Endothelial cell of umbilical vein (primary cell): ENCODE results near the gene ZHX3. TPM values are rescaled to one million over a fixed set of nuclear protein-coding genes. Genes with fewer than 3 reads are reported as not detected.

Experiments used
- BruUV-seq: library from RNA; stranded (reverse); fragments of 400-500 nt; replicated peaks from 2 replicates; lab custom pipeline; 2021; lab: Mats Ljungman, UMichigan
- CTCF ChIA-PET: fragments of 300-600, 350-600 bp; sonication (Branson Sonifier 250); formaldehyde crosslinking; loops from one replicate; lab custom pipeline; 2021; ENCODE audit warnings: antibody characterized with exemption, inconsistent platforms; lab: Charles Lee
- POLR2A ChIA-PET: fragments of 300-600, 350-600 bp; sonication (Branson Sonifier 250); formaldehyde crosslinking; loops from one replicate; lab custom pipeline; 2021; ENCODE audit warnings: antibody characterized with exemption, inconsistent platforms; lab: Charles Lee
- DNase-seq: peaks from one replicate; pipeline ENCODE4 v3.0.0-alpha.2; 2011; ENCODE audit warnings: low read depth, low spot score
- FAIRE-seq: peaks from 2 replicates; lab custom pipeline; 2011; peaks lifted over from hg19 to GRCh38; lab: Jason Lieb, UNC
- H2AFZ ChIP-seq: 2 replicates; pipeline ENCODE4 v1.6.0; 2012; ENCODE audit warnings: low read depth, low read length, control low read depth, inconsistent platforms
- H3K27ac ChIP-seq: 2 replicates; pipeline ENCODE4 v1.5.1; 2011; ENCODE audit warnings: low read depth, mild to moderate bottlenecking, control low read depth, low read length, moderate library complexity; ENCODE audit not compliant: insufficient read depth
- H3K27me3 ChIP-seq, 2 experiments: 2 replicates each; pipeline versions ENCODE4 v1.6.0 to v1.6.1; 2011; ENCODE audit warnings: low read length in 2 of 2, mixed read lengths in 1 of 2; ENCODE audit not compliant: control insufficient read depth in 2 of 2, insufficient read depth in 2 of 2
- H3K36me3 ChIP-seq, 2 experiments: 2 replicates in 1 of 2; 3 replicates in 1 of 2; pipeline ENCODE4 v1.5.1; 2011; ENCODE audit warnings: low read length in 2 of 2, mild to moderate bottlenecking in 1 of 2, moderate library complexity in 1 of 2; ENCODE audit not compliant: control insufficient read depth in 2 of 2, insufficient read depth in 2 of 2; ENCODE audit errors: extremely low read depth in 1 of 2
- H3K4me1 ChIP-seq: 3 replicates; pipeline ENCODE4 v1.5.1; 2011; ENCODE audit warnings: mild to moderate bottlenecking, low read length; ENCODE audit not compliant: control insufficient read depth, insufficient read depth; ENCODE audit errors: extremely low read depth
- H3K4me2 ChIP-seq: 2 replicates; pipeline ENCODE4 v1.6.1; 2011; ENCODE audit warnings: low read length, control low read depth, mixed read lengths; ENCODE audit not compliant: insufficient read depth
- H3K4me3 ChIP-seq, 3 experiments: fragments of 200-600 bp in 1 of 3; sonication (generic), shearing (Covaris generic) in 1 of 3; replicated peaks in 1 of 3; 2 replicates each; pipeline ENCODE4 v1.5.1; 2011 to 2016; ENCODE audit warnings: control low read depth in 3 of 3, low read length in 3 of 3, mild to moderate bottlenecking in 2 of 3, inconsistent platforms in 1 of 3, low read depth in 1 of 3, moderate library complexity in 1 of 3; ENCODE audit not compliant: insufficient read depth in 1 of 3
- H3K79me2 ChIP-seq: 2 replicates; pipeline ENCODE4 v1.6.0; 2012; ENCODE audit warnings: low read length, inconsistent platforms; ENCODE audit not compliant: control insufficient read depth, insufficient read depth
- H3K9ac ChIP-seq: replicated peaks from 2 replicates; pipeline ENCODE3; 2011; ENCODE audit warnings: low read length, control low read depth; ENCODE audit not compliant: insufficient read depth; ENCODE audit errors: extremely low read depth
- H3K9me1 ChIP-seq: replicated peaks from 3 replicates; pipeline ENCODE4 v1.6.0; 2011; ENCODE audit warnings: mild to moderate bottlenecking, low read length; ENCODE audit not compliant: control insufficient read depth, insufficient read depth; ENCODE audit errors: extremely low read depth
- H3K9me3 ChIP-seq: replicated peaks from 2 replicates; pipeline ENCODE4 v1.5.1; 2012; ENCODE audit warnings: low read length, inconsistent platforms; ENCODE audit not compliant: control insufficient read depth, insufficient read depth
- H4K20me1 ChIP-seq: replicated peaks from 2 replicates; pipeline ENCODE3; 2011; ENCODE audit warnings: mild to moderate bottlenecking, low read length; ENCODE audit not compliant: control insufficient read depth, insufficient read depth; ENCODE audit errors: extremely low read depth
- EZH2 ChIP-seq: IDR thresholded peaks from 2 replicates; pipeline ENCODE4 v1.6.1; 2012; ENCODE audit warnings: borderline replicate concordance, low read depth, mild to moderate bottlenecking, moderate library complexity, low read length, inconsistent platforms; ENCODE audit not compliant: severe bottlenecking
- FOS ChIP-seq: IDR thresholded peaks from 2 replicates; pipeline ENCODE4 v1.6.1; 2011; ENCODE audit warnings: mild to moderate bottlenecking, low read length, moderate library complexity, borderline replicate concordance; ENCODE audit not compliant: insufficient read depth
- GATA2 ChIP-seq: IDR thresholded peaks from 2 replicates; pipeline ENCODE4 v1.7.0; 2011; ENCODE audit warnings: low read depth, mild to moderate bottlenecking, moderate library complexity, mixed read lengths, low read length; ENCODE audit not compliant: insufficient read length, insufficient read depth
- JUN ChIP-seq: IDR thresholded peaks from 2 replicates; pipeline ENCODE4 v1.6.1; 2011; ENCODE audit warnings: borderline replicate concordance, low read depth; ENCODE audit not compliant: insufficient read length, insufficient read depth
- MAX ChIP-seq: IDR thresholded peaks from 2 replicates; pipeline ENCODE4 v1.6.1; 2011; ENCODE audit not compliant: insufficient read depth, insufficient read length
- MYC ChIP-seq: IDR thresholded peaks from one replicate; pipeline ENCODE4 v1.6.1; 2011; ENCODE audit warnings: mild to moderate bottlenecking, low read depth, low read length
- POLR2A ChIP-seq: IDR thresholded peaks from 2 replicates; pipeline ENCODE4 v1.6.1; 2012; ENCODE audit warnings: low read depth, mild to moderate bottlenecking, control low read depth, low read length
- POLR2AphosphoS5 ChIP-seq: IDR thresholded peaks from 2 replicates; pipeline ENCODE4 v1.6.1; 2012; ENCODE audit warnings: low read depth, mild to moderate bottlenecking, control low read depth, low read length, moderate library complexity; ENCODE audit not compliant: insufficient read depth
- dilution Hi-C: fragments of 300-500 bp; cut with MboI; formaldehyde crosslinking; loops from one replicate; pipeline ENCODE4 v1.15.0; 2019; ENCODE audit warnings: low sequenced_read_pairs; ENCODE audit not compliant: extremely low pct_ligation_motif_present
- intact Hi-C: fragments of 100-400 bp; cut with micrococcal nuclease; formaldehyde crosslinking; loops from one replicate; pipeline ENCODE4 v1.10.0; 2022
- polyA plus RNA-seq, 4 experiments: library from polyadenylated mRNA; depleted of rRNA in 3 of 4; stranded (reverse) in 3 of 4; unstranded in 1 of 4; fragments of >200 nt; gene quantifications; 2 replicates each; pipeline versions ENCODE4 v1.2.1 to v1.2.3, GENCODE V29; 2011 to 2012; ENCODE audit warnings: missing spikeins in 1 of 4
- total RNA-seq: library from RNA; stranded (reverse); gene quantifications from 2 replicates; pipeline ENCODE4 v1.2.3, GENCODE V29; 2021
- TF ChIP-seq, protein P1 (sequence below), 2 donors: IDR thresholded peaks; 1 replicate in 1 of 2; 2 replicates in 1 of 2; pipeline ENCODE4 v1.5.1; 2011; ENCODE audit warnings: low read length in 2 of 2, mild to moderate bottlenecking in 2 of 2, moderate library complexity in 2 of 2, control low read depth in 1 of 2, inconsistent platforms in 1 of 2, low read depth in 1 of 2; ENCODE audit not compliant: insufficient read depth in 1 of 2; ENCODE audit errors: extremely low read depth in 1 of 2

ZHX3 gene
- total and polyA plus RNA-seq, 2 donors (not counting 3 experiments of a cell fraction or from before 2014, with no cell fraction given), result 7.4 to 17.8 TPM

GRCh38 chr20:41363601-41364000, 46.1 kb upstream of the ZHX3 start:
- no TSS peak for BruUV-seq
- FAIRE-seq, result no peak
- H3K4me1 ChIP-seq, result no peaks in the 10 kb centered on the region

More at GRCh38 chr20:41363601-41364000, 46.1 kb upstream of the ZHX3 start:
- no peak overlapping the region for H3K4me2 ChIP-seq
- no peaks in the 10 kb centered on the region for H3K36me3 ChIP-seq
- H3K4me3 ChIP-seq, result no peak overlapping the region
- no peaks in the 10 kb centered on the region for H3K79me2 ChIP-seq
- H2AFZ ChIP-seq, result no peak overlapping the region
- H3K27me3 ChIP-seq, result peaks cover 24 to 34% of the 10 kb centered on the region in 2 experiments
- no peak for DNase-seq
- H3K9me3 ChIP-seq, result no peaks in the 10 kb centered on the region
- intact Hi-C loops, result no loop called here
- no peaks in the 10 kb centered on the region for H3K9me1 ChIP-seq
- H3K27ac ChIP-seq, result no peak overlapping the region
- dilution Hi-C loops, result no loop called here
- no peaks in the 10 kb centered on the region for H4K20me1 ChIP-seq
- TF ChIP-seq POLR2AphosphoS5 (no peak), MYC (no peak), GATA2 (no peak), FOS (no peak), EZH2 (no peak), POLR2A (no peak), JUN (no peak), MAX (no peak)
- TF ChIP-seq, protein P1, sequence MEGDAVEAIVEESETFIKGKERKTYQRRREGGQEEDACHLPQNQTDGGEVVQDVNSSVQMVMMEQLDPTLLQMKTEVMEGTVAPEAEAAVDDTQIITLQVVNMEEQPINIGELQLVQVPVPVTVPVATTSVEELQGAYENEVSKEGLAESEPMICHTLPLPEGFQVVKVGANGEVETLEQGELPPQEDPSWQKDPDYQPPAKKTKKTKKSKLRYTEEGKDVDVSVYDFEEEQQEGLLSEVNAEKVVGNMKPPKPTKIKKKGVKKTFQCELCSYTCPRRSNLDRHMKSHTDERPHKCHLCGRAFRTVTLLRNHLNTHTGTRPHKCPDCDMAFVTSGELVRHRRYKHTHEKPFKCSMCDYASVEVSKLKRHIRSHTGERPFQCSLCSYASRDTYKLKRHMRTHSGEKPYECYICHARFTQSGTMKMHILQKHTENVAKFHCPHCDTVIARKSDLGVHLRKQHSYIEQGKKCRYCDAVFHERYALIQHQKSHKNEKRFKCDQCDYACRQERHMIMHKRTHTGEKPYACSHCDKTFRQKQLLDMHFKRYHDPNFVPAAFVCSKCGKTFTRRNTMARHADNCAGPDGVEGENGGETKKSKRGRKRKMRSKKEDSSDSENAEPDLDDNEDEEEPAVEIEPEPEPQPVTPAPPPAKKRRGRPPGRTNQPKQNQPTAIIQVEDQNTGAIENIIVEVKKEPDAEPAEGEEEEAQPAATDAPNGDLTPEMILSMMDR (IDR thresholded peaks at IDR 0.05; ENCODE audit: extremely low read depth in 1 of 2, insufficient read depth in 1 of 2, low read depth in 1 of 2, low read length in 2 of 2), result no peak
- ChIA-PET POLR2A (no interaction called here), CTCF (interaction anchor here (1.5 kb wide), 1 partner anchor 191 kb away, joined by 8 read pairs; no protein-coding TSS in a partner anchor)
- H3K9ac ChIP-seq, result no peak overlapping the region
